Measurements from ENCODE around the gene PIP5K1A. TPM values are rescaled to one million over a fixed set of nuclear protein-coding genes. Genes with fewer than 3 reads are reported as not detected.

PIP5K1A gene
- total and polyA plus RNA-seq, 4 donors = 4.0 to 32.0 (median 13.6) TPM

DNA sequence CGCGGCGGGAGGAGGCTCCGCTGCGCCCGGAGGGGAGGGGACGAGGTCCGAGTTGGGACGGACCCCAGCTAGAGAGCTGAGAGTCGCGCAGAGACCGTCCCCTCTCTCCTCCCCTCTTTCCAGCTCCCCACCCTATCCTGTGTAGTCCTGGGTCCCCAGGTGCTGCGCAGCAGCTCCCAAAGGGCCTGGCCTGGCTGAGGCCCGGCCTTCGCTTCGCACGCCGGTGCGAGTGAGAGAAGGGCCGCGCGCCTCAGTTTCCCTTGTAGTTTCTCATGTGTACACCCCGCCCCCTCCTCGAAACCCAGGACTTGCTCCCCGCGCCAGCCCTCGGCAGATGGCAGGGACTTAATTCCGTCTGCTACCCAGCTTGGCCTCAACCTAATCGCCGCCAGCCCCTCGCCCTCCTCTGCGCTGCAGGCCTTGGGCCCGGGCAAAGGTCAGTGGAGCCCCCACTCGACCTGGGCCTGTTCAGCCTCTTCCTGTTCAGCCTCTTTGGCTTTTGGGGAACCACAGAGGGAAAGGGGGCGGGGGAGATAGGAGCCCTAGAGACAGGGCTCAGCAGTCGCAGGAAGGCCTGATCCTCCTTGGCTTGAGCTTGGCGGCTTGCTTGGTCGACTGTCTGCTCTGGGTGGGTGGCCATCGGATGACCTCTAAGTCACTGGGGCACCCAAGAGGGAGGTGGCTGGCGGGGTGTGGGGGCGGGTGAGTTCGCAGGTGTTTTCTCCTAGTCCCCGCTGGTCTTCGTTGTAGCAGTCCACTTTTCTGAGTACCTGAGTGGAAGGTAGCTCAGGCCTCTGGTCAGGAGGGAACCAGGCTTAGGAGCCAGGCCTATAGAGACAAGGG, 84.8 kb downstream of the PIP5K1A start:
- Histone ChIP-seq H3K4me3 (ENCODE audit: low read depth in 1 of 3, low read length in 3 of 3) (peak overlapping the region; percentile 55 to 90 (median 74)), H3K27me3 (ENCODE audit: control insufficient read depth in 4 of 4, insufficient read depth in 4 of 4, low read length in 3 of 4) (no peaks in the 10 kb centered on the region), H3K4me1 (ENCODE audit: control insufficient read depth in 4 of 4, insufficient read depth in 4 of 4, low read length in 3 of 4) (peaks cover 3 to 16% (median 6%) of the 10 kb centered on the region in 4 donors), H3K27ac (ENCODE audit: low read depth in 1 of 2, low read length in 2 of 2) (peak overlapping the region; percentile 99 to 100), H3K9me3 (ENCODE audit: control insufficient read depth in 4 of 4, low read length in 3 of 4) (no peaks in the 10 kb centered on the region), H3K9ac (ENCODE audit: low read depth in 1 of 2, low read length in 2 of 2) (peak overlapping the region in 1 of 2 donors; percentile 67), H3K36me3 (ENCODE audit: control insufficient read depth in 4 of 4, insufficient read depth in 3 of 4, low read depth in 1 of 4, low read length in 3 of 4) (peaks cover 8 to 23% (median 15%) of the 10 kb centered on the region in 4 donors)
- DNase-seq (ENCODE audit: low spot score) = peak; percentile 58
- 8% methylated on average over 44 of the region's 44 CpGs for WGBS
- TF ChIP-seq JUND (IDR thresholded peaks at IDR 0.05) (no peak), GABPA (IDR thresholded peaks at IDR 0.05 in 1 of 2, conservative IDR thresholded peaks at IDR 0.05 in 1 of 2) (no peak), EGR1 (IDR thresholded peaks at IDR 0.05; ENCODE audit: low read depth in 2 of 2) (no peak), NR2F2 (IDR thresholded peaks at IDR 0.05) (no peak), FOXA2 (IDR thresholded peaks at IDR 0.05) (no peak), SP1 (IDR thresholded peaks at IDR 0.05) (no peak), HNF4A (conservative IDR thresholded peaks at IDR 0.05) (no peak), HNF4G (IDR thresholded peaks at IDR 0.05) (no peak), YY1 (IDR thresholded peaks at IDR 0.05) (no peak), TAF1 (conservative IDR thresholded peaks at IDR 0.05) (no peak)
- TF ChIP-seq, protein P1, sequence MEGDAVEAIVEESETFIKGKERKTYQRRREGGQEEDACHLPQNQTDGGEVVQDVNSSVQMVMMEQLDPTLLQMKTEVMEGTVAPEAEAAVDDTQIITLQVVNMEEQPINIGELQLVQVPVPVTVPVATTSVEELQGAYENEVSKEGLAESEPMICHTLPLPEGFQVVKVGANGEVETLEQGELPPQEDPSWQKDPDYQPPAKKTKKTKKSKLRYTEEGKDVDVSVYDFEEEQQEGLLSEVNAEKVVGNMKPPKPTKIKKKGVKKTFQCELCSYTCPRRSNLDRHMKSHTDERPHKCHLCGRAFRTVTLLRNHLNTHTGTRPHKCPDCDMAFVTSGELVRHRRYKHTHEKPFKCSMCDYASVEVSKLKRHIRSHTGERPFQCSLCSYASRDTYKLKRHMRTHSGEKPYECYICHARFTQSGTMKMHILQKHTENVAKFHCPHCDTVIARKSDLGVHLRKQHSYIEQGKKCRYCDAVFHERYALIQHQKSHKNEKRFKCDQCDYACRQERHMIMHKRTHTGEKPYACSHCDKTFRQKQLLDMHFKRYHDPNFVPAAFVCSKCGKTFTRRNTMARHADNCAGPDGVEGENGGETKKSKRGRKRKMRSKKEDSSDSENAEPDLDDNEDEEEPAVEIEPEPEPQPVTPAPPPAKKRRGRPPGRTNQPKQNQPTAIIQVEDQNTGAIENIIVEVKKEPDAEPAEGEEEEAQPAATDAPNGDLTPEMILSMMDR (IDR thresholded peaks at IDR 0.05; ENCODE audit: low read depth, low read length, missing input control) = no peak
- TF ChIP-seq, protein P2, sequence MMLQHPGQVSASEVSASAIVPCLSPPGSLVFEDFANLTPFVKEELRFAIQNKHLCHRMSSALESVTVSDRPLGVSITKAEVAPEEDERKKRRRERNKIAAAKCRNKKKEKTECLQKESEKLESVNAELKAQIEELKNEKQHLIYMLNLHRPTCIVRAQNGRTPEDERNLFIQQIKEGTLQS (IDR thresholded peaks at IDR 0.05) = no peak
- TF ChIP-seq, protein P3, sequence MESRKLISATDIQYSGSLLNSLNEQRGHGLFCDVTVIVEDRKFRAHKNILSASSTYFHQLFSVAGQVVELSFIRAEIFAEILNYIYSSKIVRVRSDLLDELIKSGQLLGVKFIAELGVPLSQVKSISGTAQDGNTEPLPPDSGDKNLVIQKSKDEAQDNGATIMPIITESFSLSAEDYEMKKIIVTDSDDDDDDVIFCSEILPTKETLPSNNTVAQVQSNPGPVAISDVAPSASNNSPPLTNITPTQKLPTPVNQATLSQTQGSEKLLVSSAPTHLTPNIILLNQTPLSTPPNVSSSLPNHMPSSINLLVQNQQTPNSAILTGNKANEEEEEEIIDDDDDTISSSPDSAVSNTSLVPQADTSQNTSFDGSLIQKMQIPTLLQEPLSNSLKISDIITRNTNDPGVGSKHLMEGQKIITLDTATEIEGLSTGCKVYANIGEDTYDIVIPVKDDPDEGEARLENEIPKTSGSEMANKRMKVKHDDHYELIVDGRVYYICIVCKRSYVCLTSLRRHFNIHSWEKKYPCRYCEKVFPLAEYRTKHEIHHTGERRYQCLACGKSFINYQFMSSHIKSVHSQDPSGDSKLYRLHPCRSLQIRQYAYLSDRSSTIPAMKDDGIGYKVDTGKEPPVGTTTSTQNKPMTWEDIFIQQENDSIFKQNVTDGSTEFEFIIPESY (IDR thresholded peaks at IDR 0.05) = no peak
- TF ChIP-seq, protein P4, sequence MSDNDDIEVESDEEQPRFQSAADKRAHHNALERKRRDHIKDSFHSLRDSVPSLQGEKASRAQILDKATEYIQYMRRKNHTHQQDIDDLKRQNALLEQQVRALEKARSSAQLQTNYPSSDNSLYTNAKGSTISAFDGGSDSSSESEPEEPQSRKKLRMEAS (IDR thresholded peaks at IDR 0.05) = no peak

DNA sequence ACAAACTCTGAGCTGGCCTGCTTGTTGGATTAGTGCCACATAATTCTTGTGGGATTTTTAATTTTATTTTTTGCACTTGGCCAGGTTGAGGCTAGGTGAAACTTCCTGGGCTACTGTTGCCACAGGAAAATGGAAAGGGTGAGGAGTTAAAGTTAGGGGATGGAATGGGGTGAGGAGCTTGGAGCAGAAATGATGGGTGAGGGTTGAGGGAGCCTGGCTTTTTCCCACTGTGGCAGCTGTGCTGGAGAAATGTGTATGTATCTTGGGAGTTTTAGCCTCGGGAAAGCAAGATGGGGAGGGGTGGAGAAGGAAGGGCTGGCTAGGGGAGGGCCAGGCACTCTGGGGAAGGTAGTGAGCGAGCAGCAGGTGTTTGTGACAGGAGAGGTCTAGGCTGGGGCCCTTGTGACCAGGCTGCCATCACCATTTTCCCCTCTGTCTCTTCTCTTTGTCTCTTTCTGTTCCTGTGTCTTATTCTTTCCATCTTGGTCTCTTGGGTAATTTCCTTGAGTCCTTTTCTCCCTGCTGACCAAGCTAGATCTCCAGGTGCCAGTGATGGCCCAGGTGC, 85.7 kb downstream of the PIP5K1A start:
- Histone ChIP-seq H3K27me3 (ENCODE audit: control insufficient read depth in 4 of 4, insufficient read depth in 4 of 4, low read length in 3 of 4) (no peaks in the 10 kb centered on the region), H3K27ac (ENCODE audit: low read depth in 1 of 2, low read length in 2 of 2) (peak overlapping the region in 1 of 2 donors; percentile 99), H3K9me3 (ENCODE audit: control insufficient read depth in 4 of 4, low read length in 3 of 4) (no peaks in the 10 kb centered on the region), H3K4me3 (ENCODE audit: low read depth in 1 of 3, low read length in 3 of 3) (no peak overlapping the region), H3K4me1 (ENCODE audit: control insufficient read depth in 4 of 4, insufficient read depth in 4 of 4, low read length in 3 of 4) (peaks cover 3 to 16% (median 6%) of the 10 kb centered on the region in 4 donors), H3K9ac (ENCODE audit: low read depth in 1 of 2, low read length in 2 of 2) (no peak overlapping the region), H3K36me3 (ENCODE audit: control insufficient read depth in 4 of 4, insufficient read depth in 3 of 4, low read depth in 1 of 4, low read length in 3 of 4) (peaks cover 8 to 31% (median 18%) of the 10 kb centered on the region in 4 donors)
- TF ChIP-seq, protein P4 (IDR thresholded peaks at IDR 0.05) = no peak
- no peak for TF ChIP-seq FOXA1 (IDR thresholded peaks at IDR 0.05)
- TF ChIP-seq NR2F2 (IDR thresholded peaks at IDR 0.05) = no peak
- no peak for TF ChIP-seq JUND (IDR thresholded peaks at IDR 0.05)
- no peak for TF ChIP-seq YY1 (IDR thresholded peaks at IDR 0.05)
- TF ChIP-seq RXRA (IDR thresholded peaks at IDR 0.05) = no peak
- TF ChIP-seq, protein P3 (IDR thresholded peaks at IDR 0.05) = no peak
- no peak for TF ChIP-seq FOXA2 (IDR thresholded peaks at IDR 0.05)
- TF ChIP-seq, protein P1 (IDR thresholded peaks at IDR 0.05; ENCODE audit: low read depth, low read length, missing input control) = no peak
- no peak for TF ChIP-seq GABPA (IDR thresholded peaks at IDR 0.05 in 1 of 2, conservative IDR thresholded peaks at IDR 0.05 in 1 of 2)
- no peak for DNase-seq (ENCODE audit: low spot score)
- 83% methylated on average over 2 of the region's 2 CpGs for WGBS

Measured in liver (tissue), 9 donors.